ENCODE data around the gene RPL21.
"Not testable (repeated sequence)": the region's sequence is repeated elsewhere in the genome, so short reads cannot be mapped to it uniquely, and the experiment has no call there.

RPL21 gene

DNA sequence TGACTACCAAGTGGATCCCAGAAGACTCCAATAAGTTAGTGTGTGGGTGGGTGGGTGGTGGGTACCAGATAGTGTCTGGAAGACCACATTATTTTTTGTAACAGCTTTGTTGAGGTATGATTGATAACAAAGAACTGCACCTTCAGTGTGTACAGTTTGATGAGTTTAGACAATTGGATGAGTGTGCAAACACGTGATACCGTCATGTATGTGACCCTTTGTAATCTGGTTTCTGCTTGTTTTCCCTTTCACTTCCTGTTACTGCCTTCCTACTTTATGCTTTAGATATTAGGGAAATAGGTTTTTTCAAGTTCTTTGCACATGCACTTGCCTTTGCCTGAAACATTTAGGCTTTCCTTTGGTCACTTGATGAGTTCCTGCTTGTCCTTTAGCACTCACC is 8.5 kb downstream of the RPL21 start:
- DNase-seq, result no peak

DNA sequence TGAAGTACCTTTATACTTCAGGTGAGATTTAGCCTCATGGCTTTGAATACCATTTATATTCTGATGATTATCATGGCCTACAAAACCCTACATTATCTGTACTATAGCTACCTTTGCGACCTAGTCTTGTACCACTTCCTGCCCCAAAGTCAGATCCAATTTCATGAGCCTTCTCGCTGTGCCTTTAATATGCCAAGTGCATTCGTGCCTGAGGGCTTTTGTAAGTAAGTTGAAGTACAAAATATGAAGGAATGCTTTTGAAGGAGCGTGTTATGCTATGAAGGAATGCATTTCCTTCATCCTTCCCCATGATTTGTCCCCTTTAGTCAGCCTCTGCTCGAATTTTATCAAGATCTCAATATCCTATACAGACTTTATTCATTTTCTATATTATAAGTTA is 10.0 kb downstream of the RPL21 start:
- DNase-seq, result no peak

DNA sequence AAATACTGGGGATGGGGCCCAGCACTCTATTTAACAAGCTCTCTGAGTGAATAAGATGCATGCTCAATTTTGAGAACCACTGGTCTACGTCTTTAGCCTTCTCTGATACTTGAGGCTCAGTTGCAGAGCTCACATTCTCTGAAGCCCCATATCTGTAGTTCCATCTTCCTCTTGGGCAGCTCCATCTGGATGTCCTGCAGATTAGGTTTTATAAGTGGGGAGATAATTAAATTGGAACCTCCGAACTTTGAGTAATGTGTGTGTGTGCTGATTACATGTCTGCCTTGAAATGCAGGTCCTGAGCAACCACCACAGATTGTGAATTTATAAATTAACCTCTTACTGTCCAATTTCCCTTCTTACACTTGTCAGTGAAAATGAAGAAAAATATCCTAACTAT is 12.1 kb downstream of the RPL21 start:
- no peak for DNase-seq

DNA sequence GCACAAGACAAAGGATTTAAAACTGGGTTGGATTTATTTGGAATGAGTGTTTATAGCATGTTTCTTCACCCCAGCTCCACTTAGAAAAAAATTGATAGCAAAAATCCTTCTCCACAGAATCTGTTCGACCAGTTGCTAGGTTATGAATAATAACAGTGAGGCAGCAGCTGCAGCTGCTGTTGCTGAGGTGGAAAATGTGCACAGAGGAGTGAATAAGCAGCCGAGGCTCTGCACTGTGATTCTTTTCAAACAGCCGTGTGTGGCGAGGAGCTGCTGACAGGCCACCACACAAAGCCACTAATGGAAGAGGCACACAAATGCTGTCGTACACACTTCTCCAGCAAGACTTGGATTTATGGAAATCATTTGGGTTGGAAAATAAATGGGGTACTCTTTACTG is 12.8 kb downstream of the RPL21 start:
- no peak for DNase-seq

DNA sequence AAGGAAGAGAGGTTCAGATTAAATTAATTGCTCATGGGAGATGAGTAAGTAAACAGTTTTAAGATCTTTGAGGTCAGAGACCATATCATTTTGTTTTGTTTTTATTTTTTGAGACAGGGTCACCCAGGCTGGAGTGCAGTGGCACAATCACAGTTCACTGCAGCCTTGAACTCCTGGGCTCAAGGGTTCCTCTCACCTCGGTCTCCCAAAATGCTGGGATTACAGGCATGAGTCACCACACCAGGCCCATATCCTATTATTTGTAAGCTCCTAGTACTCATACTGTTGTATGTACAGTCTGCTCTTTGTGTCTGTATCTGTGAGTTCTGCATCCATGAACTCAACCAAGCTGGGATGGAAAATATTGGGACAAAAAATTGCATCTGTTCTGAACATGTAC is 13.3 kb downstream of the RPL21 start:
- no peak for DNase-seq

DNA sequence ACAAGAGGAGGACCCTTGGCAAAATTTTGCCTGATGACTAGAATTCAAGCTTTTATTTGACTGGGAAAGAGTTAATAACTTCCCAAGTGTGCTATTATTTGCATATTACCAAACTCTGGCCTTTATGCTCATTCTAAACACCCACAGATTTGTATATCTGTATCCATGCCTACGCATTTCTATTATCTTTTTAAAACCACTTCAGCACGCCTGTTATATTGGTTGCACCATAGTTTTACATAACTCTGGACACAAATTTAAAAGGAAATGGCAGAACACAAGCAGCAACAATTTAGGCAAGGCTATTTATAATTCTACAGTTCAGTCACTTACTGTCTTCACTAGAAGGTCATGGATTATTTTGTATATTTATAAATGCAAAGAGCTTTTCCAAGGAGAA is 15.6 kb downstream of the RPL21 start:
- DNase-seq, result no peak

DNA sequence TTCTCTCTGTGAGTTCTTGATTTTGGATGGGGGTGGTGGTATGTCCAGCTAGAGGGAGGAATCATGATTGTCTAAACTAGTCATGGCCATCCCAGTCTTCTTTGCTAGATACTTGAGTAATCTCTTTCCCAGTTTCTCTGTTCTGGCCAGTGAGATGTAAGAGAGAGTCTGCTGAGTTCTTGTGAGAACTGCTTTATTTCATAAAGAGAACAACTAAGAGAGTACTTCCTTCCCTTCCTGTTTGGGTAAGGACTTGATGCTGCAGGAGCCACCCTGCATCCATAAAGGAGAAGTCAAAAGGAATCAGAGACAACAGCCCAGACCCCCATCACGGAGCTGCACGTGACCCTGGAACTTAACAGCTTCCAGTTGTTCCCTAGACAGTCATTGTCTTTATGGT is 16.2 kb downstream of the RPL21 start:
- DNase-seq, result no peak

DNA sequence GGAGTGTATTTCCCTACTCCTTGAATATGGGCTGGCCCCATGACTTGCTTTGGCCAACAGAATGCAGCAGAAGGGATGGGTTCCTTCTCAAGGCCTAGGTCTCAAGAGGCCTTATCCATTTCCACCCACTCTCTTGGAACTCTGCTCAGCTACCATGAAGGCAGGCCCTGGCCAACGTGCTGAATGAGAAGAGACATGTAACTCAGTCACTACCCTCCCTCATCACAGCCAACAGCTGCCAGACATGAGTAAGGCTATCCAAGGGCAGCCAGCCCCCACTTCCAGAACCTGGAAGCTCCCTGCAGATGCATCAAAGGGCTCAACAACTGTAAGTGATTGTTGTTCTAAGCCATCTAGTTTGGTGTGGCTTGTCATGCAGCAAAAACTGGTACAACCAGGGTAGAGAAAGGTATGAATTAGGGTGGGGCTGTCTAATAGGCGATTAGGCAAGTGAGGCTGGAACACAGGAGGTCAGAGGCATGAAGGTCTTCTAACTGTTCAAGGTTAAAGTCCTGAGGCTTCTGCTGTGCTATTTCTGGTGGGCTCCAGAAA is 17.8 kb downstream of the RPL21 start:
- DNase-seq, result no peak

DNA sequence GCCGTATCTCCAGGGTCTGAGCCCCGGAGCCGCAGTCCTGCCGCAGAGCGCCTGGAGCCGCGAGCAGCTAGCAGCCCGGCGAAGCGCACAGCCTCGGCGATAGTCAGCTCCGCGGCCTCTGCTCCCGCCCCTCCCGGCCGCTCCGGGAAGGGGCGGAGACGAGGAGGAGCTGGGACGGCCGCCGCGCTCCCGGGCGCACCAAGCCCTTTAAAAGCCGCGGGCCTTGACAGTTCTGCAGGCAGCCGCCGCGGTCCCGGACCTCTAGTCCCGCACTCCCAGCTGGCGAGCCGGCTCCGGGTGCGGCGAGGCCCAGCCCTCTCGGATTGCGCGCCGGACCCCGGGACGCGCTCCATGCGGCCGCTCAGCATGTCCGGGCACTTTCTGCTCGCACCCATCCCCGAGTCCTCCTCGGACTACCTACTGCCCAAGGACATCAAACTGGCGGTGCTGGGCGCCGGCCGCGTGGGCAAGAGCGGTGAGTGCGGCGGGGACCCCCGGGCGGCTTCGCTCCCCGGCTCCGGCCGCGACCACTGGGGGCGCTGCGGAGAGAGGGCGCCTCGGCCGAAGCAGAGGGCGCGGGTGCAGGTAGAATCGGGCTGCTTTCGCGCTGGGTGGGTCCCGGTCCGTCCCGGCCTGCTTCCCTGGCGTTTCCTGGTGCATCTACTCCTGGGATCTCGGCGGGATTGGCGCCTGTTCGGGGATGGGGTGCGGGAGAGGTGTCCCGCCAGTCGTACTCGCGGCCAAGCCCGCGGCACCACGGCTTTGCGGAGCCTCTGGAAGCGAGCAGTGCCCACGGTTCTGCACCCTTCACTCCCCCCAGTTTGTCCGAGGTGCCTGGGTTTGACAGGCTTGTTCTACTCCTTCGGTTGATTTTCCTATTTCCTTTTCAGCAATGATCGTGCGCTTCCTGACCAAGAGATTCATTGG is 19.5 kb downstream of the RPL21 start, which contains the start of gene RASL11A:
RASL11A (plus strand) TSS at position 237 of the 927 bp plus-strand sequence; CDS start at position 352, 115 bp downstream.
- DNase-seq, result peak in 1 of 2 experiments; percentile 26

DNA sequence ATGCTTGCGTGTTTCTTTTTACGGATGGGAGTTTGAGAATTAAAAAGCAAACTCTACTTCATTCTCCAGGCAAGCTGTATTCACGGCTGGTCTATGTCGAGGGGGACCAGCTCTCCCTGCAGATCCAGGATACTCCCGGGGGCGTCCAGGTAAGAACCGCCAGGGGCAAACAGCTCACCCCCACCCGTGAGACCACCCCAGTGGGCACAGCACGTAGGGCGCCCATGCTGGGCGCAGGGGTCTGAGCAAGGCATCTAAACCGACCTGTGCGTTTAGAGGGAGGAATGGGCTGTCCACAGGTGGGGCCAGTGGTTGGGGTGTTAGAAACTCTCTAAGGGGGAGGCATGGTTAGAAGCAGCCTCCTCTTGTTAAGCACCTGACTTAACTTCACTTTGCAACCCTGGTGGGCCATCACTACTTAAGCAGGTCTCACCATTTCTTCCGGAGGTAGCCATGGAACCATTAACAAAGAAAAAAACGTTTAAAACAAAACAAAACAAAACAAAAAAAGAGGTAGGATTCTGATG is 20.3 kb downstream of the RPL21 start:
- DNase-seq, result no peak

DNA sequence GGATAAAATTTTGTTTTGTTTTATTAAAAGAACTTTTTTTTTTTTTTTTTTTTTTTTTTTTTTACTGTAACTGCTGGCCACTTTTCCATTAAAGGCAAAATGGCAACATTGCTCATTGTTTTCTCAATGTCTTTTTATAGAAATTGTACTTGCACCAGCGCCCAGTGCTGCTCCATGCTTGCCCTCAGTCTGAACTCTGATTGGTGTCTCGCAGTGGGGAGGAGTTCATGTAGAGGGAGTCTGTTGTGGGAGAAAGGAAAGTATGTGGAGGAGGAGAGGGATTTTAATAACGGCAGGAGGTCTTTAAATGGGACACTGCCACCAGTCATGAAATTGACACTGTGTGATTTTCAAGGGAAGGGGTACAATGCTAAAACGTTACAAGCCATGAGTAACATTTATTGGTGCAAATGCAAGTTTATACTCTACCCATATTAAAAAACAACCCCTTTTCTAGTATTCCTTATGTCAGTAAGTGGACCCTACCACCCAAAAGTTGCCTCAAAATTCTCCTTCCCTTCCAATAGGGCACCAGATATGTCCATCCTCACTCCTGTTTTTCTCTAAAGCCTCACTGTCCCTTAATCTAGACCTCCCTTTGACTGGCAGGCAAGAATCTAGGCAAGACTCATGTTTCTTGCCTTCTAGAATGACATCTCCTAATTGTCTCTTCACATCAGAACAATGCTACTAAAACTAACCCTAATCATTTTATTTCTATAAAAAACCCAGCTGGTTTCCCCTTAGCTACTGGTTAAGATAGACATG is 22.5 kb downstream of the RPL21 start:
- DNase-seq, result no peak

DNA sequence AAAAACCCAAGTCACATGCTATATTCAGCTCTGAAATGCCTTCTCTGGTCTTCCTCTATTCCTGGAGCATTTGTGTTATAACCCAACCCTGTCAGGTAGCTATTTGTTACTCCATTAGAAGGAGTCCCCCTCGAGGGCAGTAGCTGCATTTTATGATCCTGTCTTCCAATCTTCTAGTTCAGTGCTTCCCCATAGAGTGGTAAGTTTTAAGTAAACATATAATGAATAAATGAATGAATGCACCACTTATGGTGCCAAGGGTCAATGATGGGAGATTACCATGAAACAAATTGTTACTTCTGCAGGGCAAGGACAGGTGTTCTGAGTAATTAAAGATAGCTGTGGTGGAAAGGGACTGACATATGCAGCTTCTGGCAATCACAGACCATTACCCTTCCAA is 23.3 kb downstream of the RPL21 start:
- DNase-seq, result no peak

DNA sequence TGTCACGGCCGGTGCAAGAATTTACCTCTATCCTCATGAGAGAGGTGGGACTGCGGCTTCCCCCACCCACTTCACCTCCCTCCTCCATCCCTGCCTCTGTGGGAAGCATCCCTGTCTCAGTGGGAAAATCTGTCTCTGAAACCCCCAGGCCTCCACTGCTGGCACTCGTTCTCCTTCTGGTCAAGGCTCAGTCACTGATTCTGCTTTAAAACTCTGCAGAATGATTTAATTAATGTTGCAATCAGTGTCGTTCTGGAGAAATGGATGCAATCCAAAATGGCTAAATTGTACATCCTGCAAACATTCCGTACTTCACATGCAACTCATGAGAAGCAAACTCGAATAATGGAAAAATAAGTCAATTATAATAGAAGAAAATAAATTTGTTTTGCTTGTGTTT is 24.8 kb downstream of the RPL21 start:
- no peak for DNase-seq

DNA sequence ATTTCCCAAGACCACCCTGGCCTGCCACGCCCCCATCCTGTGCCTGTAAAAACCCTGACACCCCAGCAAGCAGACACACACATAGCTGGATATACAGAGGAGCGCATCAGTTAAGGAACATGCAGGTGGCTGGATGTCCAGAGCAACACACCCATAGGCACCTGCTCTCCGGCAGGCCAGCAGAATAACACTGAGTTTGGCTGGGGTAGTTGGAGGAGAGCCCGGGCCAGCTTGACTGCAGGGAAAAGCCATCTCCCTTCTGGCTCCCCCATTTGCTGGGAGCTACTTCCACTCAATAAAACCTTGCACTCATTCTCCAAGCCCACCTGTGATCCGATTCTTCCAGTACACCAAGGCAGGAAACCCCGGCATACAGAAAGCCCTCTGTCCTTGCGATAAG is 28.1 kb downstream of the RPL21 start:
- DNase-seq, result no peak

DNA sequence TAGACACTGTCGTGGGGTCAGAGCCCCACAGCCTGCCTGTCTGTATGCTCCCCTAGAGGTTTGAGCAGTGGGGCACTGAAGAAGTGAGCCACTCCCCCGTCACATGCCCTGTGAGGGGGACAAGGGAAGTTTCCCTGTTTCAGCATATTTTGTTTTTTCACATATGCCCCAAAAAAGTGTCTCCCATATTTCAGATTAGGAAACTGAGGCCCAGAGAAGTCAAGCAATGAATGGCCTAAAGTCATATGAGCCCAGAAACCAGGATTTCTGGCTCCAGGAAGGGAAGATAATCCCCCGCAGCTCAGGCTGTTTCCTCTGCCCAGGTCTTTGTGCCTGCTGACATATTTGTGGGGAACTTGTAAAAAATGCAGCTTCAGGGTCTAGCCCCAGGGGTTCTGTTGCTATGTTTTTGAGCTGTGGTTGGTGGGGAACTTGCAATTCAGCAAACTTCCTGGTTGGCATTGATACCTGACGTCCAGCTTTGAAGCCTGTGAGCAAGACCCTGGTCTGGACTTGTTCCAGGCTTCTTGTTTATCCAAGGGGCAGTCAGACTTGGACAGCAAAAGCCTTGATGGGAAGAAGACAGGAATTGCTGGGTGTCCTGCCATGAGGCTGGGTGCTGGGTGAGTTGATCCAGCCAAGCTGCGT is 28.8 kb downstream of the RPL21 start:
- no peak for DNase-seq

DNA sequence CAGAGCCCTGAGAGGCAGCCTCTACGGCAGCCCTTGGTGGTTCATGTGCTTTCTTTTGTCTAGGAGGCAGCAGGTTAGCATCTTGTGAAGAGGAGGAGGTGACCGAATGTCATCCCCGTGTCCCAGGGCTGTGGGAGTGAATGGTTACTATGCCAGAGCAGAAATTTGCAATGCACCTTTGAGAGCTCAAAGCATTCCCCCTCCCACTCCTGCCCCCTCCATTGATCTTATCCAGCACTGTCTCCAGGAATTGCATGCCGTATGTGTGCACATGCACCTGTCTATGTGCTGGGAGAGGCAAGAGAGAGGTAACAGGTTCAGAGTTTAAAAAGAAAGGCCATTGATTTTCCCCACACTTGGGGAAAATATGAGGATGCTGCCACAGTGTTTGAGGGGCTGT is 29.5 kb downstream of the RPL21 start:
- no peak for DNase-seq

DNA sequence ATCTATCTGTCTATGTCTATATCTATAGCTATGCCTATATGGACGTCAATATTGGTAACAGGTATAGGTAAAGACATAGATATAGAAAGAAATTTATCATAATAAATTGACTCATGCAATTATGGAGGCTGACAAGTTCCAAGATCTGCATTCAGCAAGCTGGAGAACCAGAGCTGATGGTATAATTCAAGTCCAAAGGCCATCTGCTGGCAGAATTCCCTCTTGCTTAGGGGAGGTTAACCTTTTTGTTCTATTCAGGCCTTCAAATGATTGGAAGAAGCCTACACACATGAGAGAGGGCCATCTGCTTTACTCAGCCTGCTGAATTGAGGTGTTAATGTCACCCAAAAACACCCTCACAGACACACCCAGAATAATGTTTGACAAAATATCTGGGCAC is 30.1 kb downstream of the RPL21 start:
- no peak for DNase-seq

DNA sequence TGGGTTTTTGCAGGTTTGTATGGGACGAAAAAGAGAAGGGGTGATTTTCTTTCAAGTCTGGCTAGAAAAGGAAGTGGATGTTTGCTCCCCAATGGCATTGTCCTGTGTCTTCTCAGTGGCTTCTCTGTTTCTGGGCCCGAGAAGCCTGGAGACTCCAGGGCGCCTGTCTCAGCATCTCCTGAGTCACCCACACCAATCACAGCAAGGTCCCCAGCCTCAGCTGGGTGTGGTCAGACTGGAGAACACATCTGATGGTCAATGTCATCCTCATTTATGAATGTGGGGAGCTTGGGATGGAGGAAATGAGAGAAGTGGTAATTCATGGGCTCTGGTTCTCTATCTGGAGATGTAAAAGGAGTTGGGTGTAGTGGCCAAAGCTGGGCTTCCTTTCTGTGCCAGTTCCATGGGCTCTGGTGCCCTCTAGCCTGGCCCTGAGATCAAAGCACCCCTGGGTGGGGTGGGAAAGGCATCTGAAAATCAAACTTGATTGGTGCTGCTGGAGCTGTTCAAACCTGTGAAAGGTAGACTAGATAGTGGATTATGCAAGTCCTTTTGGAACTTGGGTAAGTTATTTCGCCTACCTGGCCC is 32.6 kb downstream of the RPL21 start:
- DNase-seq, result no peak

DNA sequence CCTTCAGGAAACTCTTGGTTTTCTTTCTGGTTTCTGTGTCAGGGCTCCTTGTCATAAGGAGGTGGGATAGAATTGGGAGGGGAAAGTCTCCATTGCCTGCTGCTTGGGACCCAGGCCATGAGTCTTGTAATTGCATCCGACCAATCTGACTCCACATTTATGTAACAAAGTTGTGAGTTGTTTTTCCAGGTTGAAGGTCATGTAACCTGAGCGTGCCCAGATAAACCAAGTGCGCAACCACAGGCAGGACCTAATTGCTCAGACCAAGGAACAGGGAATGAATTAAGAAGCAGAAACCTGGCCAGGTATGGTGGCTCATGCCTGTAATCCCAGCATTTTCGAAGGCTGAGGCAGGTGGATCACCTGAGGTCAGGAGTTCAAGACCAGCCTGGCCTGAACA is 37.0 kb downstream of the RPL21 start:
- no peak for DNase-seq

DNA sequence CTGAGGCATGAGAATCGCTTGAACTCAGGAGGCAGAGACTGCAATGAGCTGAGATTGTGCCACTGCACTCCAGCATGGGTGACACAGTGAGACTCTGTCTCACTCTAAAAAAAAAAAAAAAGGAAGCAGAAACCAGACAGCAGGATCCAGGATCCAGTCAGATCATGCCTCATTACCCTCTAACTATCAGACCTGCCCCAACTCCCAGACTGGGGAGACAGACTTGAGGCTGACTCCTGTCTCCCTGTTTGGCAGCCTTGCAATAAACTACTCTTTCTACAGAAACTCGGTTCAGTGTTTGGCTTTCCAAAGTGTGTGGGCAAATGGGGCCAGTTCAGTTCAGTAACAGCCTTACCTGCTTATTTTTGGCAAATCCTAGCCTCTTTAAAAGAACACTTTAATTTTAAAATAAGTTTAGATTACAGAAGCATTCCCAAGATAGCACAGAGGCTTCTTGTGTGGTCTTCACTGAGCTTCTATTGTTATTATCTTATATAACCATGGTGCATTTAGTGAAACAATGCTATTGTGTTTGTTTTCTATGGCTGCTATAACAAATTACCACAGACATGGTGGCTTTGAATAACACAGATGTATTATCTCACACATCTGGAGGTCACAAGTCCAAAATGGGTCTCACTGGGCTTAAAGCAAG is 37.8 kb downstream of the RPL21 start:
- no peak for DNase-seq

DNA sequence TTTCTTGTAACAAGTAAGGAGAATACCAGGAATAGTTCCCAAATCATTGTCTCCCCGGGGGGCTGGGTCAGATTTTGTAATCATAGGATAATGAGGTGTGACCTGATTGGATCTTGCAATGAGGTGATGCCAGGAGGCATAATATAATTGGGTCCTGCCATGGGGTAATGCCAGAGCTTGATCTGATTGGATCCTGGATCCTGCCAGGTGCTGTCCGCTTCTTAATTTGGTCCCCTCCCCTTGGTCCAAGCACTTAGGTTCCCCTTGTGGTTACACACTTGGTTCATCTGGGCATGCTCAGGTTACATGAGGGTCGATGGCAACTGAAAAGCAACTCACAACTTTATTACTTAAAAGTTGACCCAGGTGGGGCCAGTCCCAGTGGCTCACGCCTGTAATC is 39.4 kb downstream of the RPL21 start:
- no peak for DNase-seq

DNA sequence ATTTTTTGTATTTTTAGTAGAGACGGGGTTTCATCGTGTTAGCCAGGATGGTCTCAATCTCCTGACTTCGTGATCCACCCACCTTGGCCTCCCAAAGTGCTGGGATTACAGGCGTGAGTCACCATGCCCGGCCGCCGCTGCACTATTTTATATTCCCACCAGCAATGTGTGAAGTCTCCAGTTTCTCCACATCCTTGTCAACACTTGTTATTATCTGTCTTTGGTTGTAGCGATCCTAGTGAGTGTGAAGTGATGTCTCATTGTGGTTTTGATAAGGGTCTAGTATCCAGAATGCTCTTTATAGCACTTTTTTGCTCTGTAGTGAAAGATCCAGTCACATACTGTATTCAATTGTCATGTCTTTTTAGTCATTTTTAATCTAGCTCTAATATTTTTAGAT is 40.6 kb downstream of the RPL21 start:
- not testable (repeated sequence) for DNase-seq

All from NCI-H187 (cell line).